ENCODE measurements around the gene CCR5.
"Not testable (repeated sequence)": the region's sequence is repeated elsewhere in the genome, so short reads cannot be mapped to it uniquely, and the experiment has no call there.

The CCR5 gene

DNA sequence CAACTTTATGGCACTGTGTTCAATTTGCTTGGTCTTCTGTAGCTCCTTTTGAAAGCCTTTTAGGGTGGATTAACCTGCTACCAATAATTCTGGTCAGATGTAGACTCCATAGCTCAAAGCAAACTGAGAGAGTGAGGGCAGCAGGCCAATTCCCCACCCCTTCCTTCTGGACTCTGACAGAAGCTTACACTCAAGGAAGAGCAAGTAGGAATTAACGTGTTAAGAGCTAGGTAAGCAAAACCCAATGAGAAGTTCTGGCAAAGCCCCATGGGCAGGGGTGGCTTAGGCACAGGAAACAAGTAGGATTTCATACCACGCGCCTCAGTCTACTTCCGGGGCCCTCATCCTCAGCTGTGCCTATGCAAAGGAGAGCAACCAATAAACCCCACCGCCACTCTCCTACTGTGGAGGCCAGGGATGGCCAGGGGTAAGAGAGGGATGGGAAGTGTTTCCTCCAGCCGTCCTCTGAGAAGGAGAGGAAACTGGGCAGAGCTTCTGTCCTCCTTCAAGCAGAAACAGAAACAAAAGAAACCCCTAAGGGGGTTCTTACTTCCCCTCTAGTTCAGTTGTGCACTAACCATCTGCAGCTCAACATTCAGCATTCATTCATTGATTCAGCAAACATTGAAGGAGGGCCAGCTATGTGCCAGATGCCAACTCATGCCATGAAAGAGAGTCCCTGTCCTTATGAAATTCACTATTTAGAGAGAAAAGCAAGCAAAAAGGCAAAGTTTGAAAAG is 12.6 kb downstream of the CCR5 start:
- no peak for DNase-seq (ENCODE audit: extremely low read depth in 1 of 2, low read depth in 1 of 2)

DNA sequence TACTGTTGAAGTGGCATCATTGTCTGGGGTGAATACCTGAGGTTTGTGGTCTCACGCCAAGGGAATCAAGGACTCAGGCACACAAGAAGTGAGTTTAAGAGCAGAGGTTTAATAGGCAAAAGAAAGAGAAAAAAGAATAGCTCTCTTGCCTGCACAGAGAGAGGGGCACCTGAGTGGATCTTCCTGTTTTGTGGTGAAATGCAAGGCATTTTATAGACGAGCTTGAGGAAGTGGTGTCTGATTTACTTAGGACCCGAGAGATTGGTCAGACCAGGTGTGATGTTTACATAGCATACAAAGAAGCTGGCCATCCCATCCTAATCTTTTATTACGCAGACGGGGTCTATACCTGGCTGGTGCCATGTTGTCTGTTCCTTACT is 13.2 kb downstream of the CCR5 start:
- no peak for DNase-seq (ENCODE audit: extremely low read depth in 1 of 2, low read depth in 1 of 2)

DNA sequence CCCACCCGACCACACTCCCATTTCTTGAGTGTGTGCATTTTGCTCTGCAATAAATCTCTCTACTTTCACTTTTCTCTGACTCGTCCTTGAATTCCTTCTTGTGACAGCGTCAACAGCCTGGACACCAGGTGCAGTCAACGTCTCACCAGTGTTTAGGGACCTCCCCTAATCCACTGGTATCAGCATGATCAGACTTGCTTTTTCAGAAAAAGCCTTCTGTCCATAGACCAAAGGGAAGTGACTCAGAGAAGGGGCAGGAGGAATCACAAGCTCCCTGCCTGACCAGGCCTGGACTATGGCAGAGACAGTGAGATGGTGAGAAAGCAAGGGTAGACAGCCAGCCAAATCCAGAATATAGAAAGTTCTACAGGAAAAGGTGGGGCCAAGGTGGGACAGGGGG is 15.5 kb downstream of the CCR5 start:
- no peak for DNase-seq (ENCODE audit: extremely low read depth in 1 of 2, low read depth in 1 of 2)

DNA sequence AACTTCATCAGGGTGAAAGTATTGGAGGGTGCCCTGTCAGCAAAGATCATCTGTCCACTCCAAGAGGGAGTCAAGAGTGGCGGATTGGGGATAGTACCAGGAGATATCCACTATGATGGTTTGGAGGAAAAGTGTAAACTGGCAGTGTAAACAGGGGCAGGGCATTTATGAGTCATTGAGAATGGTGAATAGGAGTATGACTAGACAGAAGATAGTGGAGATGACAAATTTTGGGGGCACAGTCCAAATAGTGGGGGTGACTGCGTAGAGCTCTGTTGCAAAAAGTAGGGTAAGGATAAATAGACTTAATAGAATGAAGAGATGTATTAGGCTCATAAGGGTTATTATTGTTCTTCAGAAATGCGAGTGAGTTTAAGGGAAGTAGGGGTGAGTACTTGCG is 18.1 kb downstream of the CCR5 start:
- DNase-seq (ENCODE audit: extremely low read depth in 1 of 2, low read depth in 1 of 2) = not testable (repeated sequence)

- DNase-seq (ENCODE audit: extremely low read depth in 1 of 2, low read depth in 1 of 2) = no peak
Observed at GRCh38 chr3:46389306-46389705, 18.6 kb downstream of the CCR5 start.

GRCh38 chr3:46391526-46391925 is 20.8 kb downstream of the CCR5 start:
- not testable (repeated sequence) for DNase-seq (ENCODE audit: extremely low read depth in 1 of 2, low read depth in 1 of 2)

DNA sequence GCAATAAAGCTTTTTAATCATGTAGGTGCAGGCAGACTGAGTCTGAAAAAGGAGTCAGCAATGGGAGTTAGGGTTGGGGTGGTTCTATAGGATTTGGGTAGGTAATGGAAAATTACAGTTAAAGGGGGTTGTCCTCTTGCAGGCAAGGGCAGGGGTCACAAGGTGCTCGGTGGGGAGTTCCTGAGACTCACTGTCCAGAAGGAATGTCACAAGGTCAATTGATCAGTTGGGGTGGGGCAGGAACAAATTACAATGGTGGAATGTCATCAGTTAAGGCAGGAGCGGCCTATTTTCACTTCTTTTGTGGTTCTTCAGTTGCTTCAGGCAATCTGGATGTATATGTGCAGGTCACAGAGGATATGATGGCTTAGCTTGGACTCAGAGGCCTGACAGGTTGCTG is 22.3 kb downstream of the CCR5 start:
- DNase-seq (ENCODE audit: extremely low read depth in 1 of 2, low read depth in 1 of 2) = no peak

DNA sequence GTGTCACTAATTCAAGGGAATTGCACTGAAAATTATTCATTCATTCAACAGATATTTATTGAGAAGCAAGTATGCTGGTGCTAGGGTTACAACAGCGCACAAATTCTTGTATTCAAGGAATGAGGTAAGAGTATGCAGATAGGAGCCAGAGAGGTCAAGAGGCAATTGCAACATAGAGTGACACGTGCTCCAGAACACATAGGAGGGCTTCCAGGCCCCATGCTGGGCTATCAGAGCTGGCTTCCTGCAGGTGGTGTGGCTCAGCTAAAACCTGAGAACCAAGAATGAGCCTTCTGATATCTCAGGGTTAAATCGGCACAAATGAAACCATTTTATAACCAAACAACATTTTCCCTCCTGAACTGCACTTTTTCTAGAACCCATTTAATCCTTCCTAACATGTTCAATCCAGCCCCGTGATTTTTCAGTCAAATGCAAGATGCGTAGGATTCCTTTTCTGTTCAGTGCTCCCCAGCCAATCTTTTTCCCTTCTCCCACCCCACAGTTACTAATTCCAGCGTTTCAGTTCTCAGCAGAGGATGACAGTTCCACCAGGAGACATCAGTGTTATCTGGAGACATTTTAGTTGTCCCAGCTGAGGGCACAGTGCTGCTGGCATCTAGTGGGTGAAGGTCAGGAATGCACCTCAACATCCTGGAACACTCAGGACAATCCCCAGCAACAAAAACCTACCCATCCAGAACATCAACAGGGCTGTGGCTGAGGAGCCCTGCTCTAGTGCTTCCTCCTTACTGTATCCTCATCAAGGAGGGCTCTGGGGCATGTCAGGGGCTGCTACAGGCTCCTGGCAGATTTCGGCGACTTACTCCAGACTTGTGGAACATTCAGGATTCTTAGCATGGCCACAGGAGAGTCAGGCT is 23.0 kb downstream of the CCR5 start:
- DNase-seq (ENCODE audit: extremely low read depth in 1 of 2, low read depth in 1 of 2) = no peak

DNA sequence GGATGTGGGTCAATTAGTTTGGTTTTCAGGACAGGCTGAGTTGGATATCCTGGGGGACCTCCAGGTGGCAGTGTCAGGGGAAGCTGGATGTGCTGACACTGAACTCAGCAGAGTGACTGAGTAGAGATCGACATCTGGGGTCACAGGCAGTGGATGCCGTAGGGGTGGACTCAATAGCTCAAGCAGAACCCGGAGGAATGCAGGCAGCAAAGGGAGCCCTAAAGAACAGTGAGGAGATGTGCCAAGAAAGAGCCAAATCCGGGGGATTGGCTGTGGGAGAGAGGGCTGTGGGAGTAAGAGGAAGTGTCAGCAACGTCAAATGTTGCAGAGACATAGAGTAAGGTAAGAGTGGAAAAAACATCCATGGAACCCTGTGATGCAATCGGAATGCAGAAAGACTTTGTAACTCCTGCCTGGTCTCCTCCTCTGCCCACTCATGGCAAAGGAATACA is 24.5 kb downstream of the CCR5 start:
- DNase-seq (ENCODE audit: extremely low read depth in 1 of 2, low read depth in 1 of 2) = no peak

GRCh38 chr3:46395766-46396530 is 25.2 kb downstream of the CCR5 start:
- DNase-seq (ENCODE audit: extremely low read depth in 1 of 2, low read depth in 1 of 2) = no peak

- no peak for DNase-seq (ENCODE audit: extremely low read depth in 1 of 2, low read depth in 1 of 2)
Observed at GRCh38 chr3:46397111-46397510, 26.4 kb downstream of the CCR5 start.

DNA sequence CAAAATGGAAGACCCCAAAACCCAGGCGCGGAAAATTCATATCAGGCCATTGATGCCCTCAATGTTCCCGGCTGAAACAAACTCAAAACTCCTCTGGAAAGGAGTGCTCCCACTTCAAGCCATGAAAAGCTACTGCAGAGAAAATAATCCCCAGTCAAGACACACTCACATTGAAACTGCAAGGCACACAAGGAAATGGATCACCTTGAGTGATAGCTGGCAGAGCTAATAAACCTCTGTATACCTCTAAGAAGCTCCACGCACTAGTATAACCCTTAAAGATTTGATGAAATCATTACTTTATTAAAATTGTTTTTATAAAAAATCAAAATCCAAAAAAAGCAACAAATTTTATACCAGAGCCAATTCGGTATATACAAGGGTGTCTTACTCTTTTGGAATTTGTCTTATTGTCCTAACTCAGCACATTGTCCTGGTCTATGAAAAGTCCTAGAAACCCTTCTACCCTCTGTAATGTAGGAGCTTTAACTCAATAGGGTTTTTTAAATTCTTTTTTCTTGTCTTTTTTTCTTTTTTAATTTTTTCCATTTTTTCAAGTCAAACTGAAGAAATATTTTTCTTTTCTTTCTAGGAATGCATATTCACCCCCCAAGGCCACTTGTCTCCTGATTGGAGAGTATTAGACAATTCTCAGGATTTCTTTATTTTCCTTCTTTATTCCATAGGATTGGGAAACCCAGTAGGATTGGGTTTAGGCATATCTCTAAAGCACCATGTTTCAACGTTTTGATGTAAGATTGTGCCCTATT is 27.6 kb downstream of the CCR5 start:
- no peak for DNase-seq (ENCODE audit: extremely low read depth in 1 of 2, low read depth in 1 of 2)

DNA sequence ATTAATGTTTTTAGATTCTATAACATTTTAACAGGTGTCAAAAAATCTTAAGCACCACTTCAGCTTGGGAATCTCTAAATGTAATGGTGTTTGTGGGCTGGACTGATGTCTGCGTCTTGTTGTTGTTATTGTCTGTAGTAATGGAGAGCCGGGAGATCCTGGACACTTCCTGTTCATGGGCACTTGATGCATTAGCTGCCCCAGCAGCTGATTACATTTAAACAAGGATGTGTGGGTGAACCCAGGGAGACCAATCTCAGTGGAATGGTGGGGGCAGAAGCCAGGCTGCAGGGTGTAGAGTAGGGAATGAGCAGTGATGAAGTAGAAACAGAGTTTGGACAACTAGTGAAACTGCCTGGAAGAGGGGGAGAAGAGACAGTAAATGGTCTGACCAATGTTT is 28.4 kb downstream of the CCR5 start:
- no peak for DNase-seq (ENCODE audit: extremely low read depth in 1 of 2, low read depth in 1 of 2)

DNA sequence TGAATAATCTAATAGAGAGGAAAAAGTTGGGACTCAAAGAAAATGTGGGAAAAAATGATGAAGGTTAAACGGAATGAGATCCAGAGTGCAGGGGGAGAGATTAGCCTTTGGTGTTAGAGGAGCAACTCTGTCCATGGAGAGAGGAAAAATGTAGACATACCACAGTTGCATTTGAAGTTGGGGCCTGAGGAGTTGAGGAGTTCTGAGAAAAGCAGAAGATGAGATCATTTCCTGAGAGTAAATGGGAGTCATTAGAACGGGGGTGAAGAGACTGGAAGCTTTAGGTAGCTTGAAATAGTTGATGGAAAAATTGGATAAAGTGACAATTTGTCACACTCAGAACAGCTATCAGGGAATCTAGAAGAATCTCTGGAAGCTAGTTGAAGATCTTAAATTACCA is 28.8 kb downstream of the CCR5 start:
- no peak for DNase-seq (ENCODE audit: extremely low read depth in 1 of 2, low read depth in 1 of 2)

- DNase-seq (ENCODE audit: extremely low read depth in 1 of 2, low read depth in 1 of 2) = no peak
Observed at GRCh38 chr3:46400000-46400734, 29.4 kb downstream of the CCR5 start.

DNA sequence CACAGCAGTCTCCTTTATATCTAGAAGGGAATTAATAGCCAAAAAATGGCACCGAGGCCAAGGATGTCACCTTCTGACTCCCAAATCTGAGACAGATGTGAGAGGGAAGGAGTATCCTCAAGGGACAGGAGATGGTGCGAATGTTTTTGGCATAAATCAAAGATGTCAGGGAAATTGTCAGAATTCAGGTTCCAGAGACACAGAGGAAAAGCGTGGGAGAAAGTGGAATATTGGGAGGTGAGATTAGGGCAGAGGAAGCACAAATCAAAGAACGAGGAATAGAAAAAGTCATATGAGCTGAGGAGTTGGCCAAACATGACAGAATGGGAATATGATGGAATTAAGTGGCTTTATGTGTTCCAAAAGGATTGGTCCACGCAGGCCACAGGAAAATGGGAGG is 30.1 kb downstream of the CCR5 start:
- DNase-seq (ENCODE audit: extremely low read depth in 1 of 2, low read depth in 1 of 2) = no peak

DNA sequence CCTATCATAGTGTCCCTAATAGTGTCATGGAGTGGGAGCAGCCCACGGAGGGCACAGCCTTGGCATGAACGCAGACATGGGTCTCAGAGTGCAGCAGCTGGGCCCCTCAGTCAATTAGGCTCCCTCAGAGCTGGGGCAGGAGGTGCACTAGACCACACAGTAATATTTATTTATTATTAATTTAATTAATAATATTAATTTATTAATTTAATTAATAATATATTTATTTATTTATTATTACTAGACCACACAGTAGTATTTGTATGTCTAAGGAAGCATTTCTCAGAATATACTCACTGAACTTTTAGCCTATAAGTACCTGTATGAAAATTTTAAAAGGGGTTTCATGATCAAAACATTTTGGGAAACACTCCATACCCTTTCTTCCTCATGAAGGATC is 30.8 kb downstream of the CCR5 start:
- no peak for DNase-seq (ENCODE audit: extremely low read depth in 1 of 2, low read depth in 1 of 2)

DNA sequence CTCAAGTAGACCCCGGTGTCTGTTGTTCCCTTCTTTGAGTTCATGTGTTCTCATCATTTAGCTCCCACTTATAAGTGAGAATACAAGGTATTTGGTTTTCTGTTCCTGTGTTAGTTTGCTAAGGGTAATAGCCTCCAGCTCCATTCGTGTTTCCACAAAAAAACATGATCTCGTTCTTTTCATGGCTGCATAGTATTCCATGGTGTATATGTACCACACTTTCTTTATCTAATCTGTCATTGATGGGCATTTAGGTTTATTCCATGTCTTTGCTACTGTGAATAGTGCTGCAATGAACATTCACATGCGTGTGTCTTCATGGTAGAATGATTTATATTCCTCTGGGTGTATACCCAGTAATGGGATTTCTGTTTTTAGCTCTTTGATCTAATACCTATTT is 32.2 kb downstream of the CCR5 start:
- not testable (repeated sequence) for DNase-seq (ENCODE audit: extremely low read depth in 1 of 2, low read depth in 1 of 2)

DNA sequence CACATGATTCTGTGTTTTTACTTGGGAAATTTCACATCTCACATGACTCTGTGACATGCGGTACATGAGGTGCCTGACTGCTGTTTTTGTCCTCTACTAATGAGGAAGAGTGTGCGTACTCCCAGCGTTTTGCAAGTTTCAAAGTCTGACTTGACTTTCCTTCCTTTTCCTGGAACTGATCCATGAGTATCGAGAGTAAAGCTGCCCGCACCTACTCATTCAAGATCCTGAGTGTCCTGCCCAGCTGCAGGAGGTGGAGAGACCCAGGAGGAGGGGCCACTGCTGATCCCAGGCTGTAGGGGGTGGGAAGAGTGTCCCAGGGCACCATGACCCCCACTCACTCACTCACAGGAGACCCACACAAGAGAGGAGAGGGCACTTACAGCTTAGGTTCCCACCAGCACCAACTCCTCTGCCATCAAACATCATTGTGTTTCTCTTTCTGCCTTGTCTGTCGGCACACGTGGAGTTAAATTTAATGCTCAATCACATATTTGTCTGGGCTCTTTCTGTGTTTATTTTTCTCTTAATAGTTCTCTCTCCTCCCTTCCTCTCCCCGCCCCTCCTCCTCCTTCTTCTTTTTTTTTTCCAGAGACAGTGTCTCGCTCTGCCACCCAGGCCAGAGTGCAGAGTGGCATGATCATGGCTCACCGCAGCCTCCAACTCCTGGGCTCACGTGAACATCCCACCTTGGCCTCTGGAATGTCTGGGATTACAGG is 34.7 kb downstream of the CCR5 start:
- no peak for DNase-seq (ENCODE audit: extremely low read depth in 1 of 2, low read depth in 1 of 2)

DNA sequence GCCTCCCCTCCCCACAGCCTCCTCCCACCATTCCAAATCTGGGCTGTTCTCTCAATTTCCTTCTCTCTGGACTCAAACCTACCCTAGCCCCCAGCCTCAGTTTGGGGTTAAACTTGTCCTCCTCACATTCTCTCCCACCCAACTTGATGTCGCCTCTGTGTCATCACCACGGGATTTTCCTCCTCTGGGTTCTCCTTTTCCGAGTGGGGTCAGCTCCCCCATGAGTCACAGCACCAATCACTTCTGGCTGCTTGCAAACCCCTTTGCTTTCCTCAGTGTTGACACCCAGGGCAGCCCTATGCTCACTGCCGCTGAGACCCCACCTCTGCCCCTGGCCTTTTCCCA is 35.7 kb downstream of the CCR5 start:
- no peak for DNase-seq (ENCODE audit: extremely low read depth in 1 of 2, low read depth in 1 of 2)

All from stimulated activated CD8-positive, alpha-beta memory T cell treated with anti-CD3 and anti-CD28 coated beads, Interleukin-7, amount 100 ng/mL, for 48 hours (primary cell).